Keratinocyte (primary cell): Measurements from ENCODE around the gene HAND1. TPM values are rescaled to one million over a fixed set of nuclear protein-coding genes. Genes with fewer than 3 reads are reported as not detected.

Experiments
- DNase-seq: peaks from one replicate; pipeline ENCODE4 v3.0.0-alpha.2; 2011; ENCODE audit warnings: low read depth, missing footprints, low spot score
- FAIRE-seq: peaks from 2 replicates; lab custom pipeline; 2011; peaks lifted over from hg19 to GRCh38; lab: Jason Lieb, UNC
- H2AFZ ChIP-seq: 2 replicates; pipeline ENCODE4 v1.6.0; 2012; ENCODE audit warnings: low read length, control low read depth, inconsistent platforms; ENCODE audit not compliant: control insufficient read depth
- H3K27ac ChIP-seq: 2 replicates; pipeline ENCODE4 v1.5.1; 2011; ENCODE audit warnings: low read length; ENCODE audit not compliant: control insufficient read depth, insufficient read depth
- H3K27me3 ChIP-seq: 3 replicates; pipeline ENCODE4 v1.6.0; 2011; ENCODE audit warnings: low read length; ENCODE audit not compliant: control insufficient read depth, insufficient read depth; ENCODE audit errors: extremely low read depth
- H3K36me3 ChIP-seq, 2 experiments: 2 replicates in 1 of 2; 3 replicates in 1 of 2; pipeline ENCODE4 v1.5.1; 2011; ENCODE audit warnings: low read length in 2 of 2, mild to moderate bottlenecking in 1 of 2; ENCODE audit not compliant: control insufficient read depth in 2 of 2, insufficient read depth in 2 of 2; ENCODE audit errors: extremely low read depth in 1 of 2
- H3K4me1 ChIP-seq: 3 replicates; pipeline ENCODE4 v1.5.1; 2011; ENCODE audit warnings: low read length; ENCODE audit not compliant: control insufficient read depth, insufficient read depth; ENCODE audit errors: extremely low read depth
- H3K4me2 ChIP-seq: 3 replicates; pipeline ENCODE4 v1.6.0; 2011; ENCODE audit warnings: low read depth, low read length; ENCODE audit not compliant: control insufficient read depth, insufficient read depth; ENCODE audit errors: extremely low read depth
- H3K4me3 ChIP-seq, 3 experiments: fragments of 200-600 bp in 1 of 3; sonication (generic) in 1 of 3; 2 replicates in 2 of 3; 3 replicates in 1 of 3; pipeline ENCODE4 v1.5.1; 2011 to 2016; ENCODE audit warnings: low read length in 3 of 3, mild to moderate bottlenecking in 3 of 3, control low read depth in 2 of 3, inconsistent platforms in 1 of 3, low read depth in 1 of 3, mixed read lengths in 1 of 3, mixed run types in 1 of 3, moderate library complexity in 1 of 3; ENCODE audit not compliant: control insufficient read depth in 2 of 3, insufficient read depth in 2 of 3; ENCODE audit errors: extremely low read depth in 1 of 3
- H3K79me2 ChIP-seq: 2 replicates; pipeline ENCODE4 v1.6.0; 2012; ENCODE audit warnings: low read length; ENCODE audit not compliant: control insufficient read depth, insufficient read depth
- H3K9ac ChIP-seq: 3 replicates; pipeline ENCODE4 v1.6.0; 2011; ENCODE audit warnings: low read length; ENCODE audit not compliant: control insufficient read depth, insufficient read depth; ENCODE audit errors: extremely low read depth
- H3K9me1 ChIP-seq: 3 replicates; pipeline ENCODE4 v1.6.0; 2011; ENCODE audit warnings: low read length; ENCODE audit not compliant: control insufficient read depth, insufficient read depth; ENCODE audit errors: extremely low read depth
- H3K9me3 ChIP-seq: 2 replicates; pipeline ENCODE4 v1.5.1; 2012; ENCODE audit warnings: low read depth, low read length; ENCODE audit not compliant: control insufficient read depth
- H4K20me1 ChIP-seq: 3 replicates; pipeline ENCODE4 v1.6.0; 2011; ENCODE audit warnings: low read length; ENCODE audit not compliant: control insufficient read depth, insufficient read depth; ENCODE audit errors: extremely low read depth
- CTCF ChIP-seq, 3 experiments: IDR thresholded peaks in 1 of 3; conservative IDR thresholded peaks in 1 of 3; optimal IDR thresholded peaks in 1 of 3; 2 replicates in 2 of 3; 3 replicates in 1 of 3; pipeline versions ENCODE3 to v1.5.1; 2011; ENCODE audit warnings: low read length in 3 of 3, mild to moderate bottlenecking in 3 of 3, moderate library complexity in 2 of 3, control low read depth in 1 of 3, inconsistent platforms in 1 of 3; ENCODE audit not compliant: insufficient read depth in 2 of 3; ENCODE audit errors: extremely low read depth in 1 of 3
- EZH2 ChIP-seq: IDR thresholded peaks from one replicate; pipeline ENCODE4 v1.6.1; 2012; ENCODE audit warnings: inconsistent platforms, mild to moderate bottlenecking, low read length, moderate library complexity
- dilution Hi-C: fragments of 300-500 bp; cut with MboI; formaldehyde crosslinking; loops from one replicate; pipeline ENCODE4 v1.7.0; 2020; ENCODE audit warnings: low sequenced_read_pairs; ENCODE audit not compliant: extremely low pct_ligation_motif_present
- polyA plus RNA-seq, 5 experiments: library from polyadenylated mRNA; depleted of rRNA in 3 of 5; stranded (reverse) in 3 of 5; stranded (forward) in 1 of 5; unstranded in 1 of 5; fragments of >200 nt; gene quantifications; 1 replicate in 1 of 5; 2 replicates in 3 of 5; 3 replicates in 1 of 5; pipeline versions ENCODE4 v1.2.1 to v1.2.3, GENCODE V29; 2011 to 2012; ENCODE audit warnings: missing spikeins in 2 of 5, low read depth in 1 of 5, low replicate concordance in 1 of 5

HAND1 gene
- polyA plus RNA-seq, 1 donor (not counting 4 experiments of a cell fraction or from before 2014, with no cell fraction given): not detected

- no peaks in the 10 kb centered on the region for H3K9me3 ChIP-seq
- no peaks in the 10 kb centered on the region for H4K20me1 ChIP-seq
- H3K4me1 ChIP-seq: no peaks in the 10 kb centered on the region
- H3K79me2 ChIP-seq: no peaks in the 10 kb centered on the region
- H3K9ac ChIP-seq: no peak overlapping the region
- no peak overlapping the region for H3K4me2 ChIP-seq
- H3K4me3 ChIP-seq: no peak overlapping the region
- no peak for TF ChIP-seq EZH2
- TF ChIP-seq CTCF (optimal IDR thresholded peaks at IDR 0.05 in 1 of 3, IDR thresholded peaks at IDR 0.05 in 1 of 3, conservative IDR thresholded peaks at IDR 0.05 in 1 of 3; ENCODE audit: extremely low read depth in 1 of 3, insufficient read depth in 2 of 3, low read length in 3 of 3): no peak
- no peaks in the 10 kb centered on the region for H3K27me3 ChIP-seq
- no peak overlapping the region for H3K27ac ChIP-seq
- FAIRE-seq (no peak), DNase-seq (no peak)
- peaks cover 5 to 9% of the 10 kb centered on the region in 2 experiments for H3K36me3 ChIP-seq
- dilution Hi-C loops: no loop called here
- H3K9me1 ChIP-seq: no peaks in the 10 kb centered on the region
- H2AFZ ChIP-seq: no peak overlapping the region
Observed at GRCh38 chr5:154435226-154435625, 42.8 kb downstream of the HAND1 start.

DNA sequence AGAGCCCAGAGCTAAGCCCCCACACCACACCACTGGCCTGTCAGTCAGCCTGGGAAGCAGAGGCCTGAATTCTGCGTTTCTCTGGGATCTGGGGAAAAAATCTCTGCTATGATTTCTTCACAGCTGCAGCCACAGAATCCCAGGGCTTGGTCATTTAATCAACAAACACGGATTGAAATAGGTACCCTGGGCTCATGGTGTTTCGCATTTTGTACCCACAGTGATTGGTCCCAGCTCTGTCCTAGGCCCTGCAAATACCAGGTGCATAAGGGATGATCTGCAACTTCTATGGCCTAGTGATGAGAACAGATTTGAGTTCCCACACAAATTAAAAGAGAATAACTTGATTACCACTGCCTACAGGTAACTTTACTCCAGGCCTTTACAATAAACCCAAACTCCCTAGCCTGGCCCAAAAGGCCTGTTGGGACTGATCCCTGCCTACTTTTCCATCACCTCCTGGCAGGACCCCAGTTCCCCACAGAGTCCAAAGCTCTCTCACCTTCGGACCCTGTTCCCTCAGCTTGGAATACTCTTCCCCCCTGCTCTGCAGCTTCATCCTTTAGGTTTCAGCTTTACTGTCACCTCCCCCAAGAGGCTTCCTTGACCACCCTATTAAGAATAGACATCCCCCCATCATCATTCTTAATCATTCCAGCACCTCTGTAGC lies 46.9 kb downstream of the HAND1 start:
- Histone ChIP-seq H3K4me3 (no peak overlapping the region), H3K9me3 (no peaks in the 10 kb centered on the region), H3K4me2 (no peak overlapping the region), H3K4me1 (no peaks in the 10 kb centered on the region), H2AFZ (no peak overlapping the region), H3K27ac (no peak overlapping the region), H3K79me2 (no peaks in the 10 kb centered on the region), H3K36me3 (peaks cover 0 to 1% of the 10 kb centered on the region in 2 experiments), H4K20me1 (no peaks in the 10 kb centered on the region), H3K27me3 (no peaks in the 10 kb centered on the region), H3K9ac (no peak overlapping the region), H3K9me1 (no peaks in the 10 kb centered on the region)
- FAIRE-seq (no peak), DNase-seq (no peak)
- TF ChIP-seq EZH2: no peak
- no peak for TF ChIP-seq CTCF (optimal IDR thresholded peaks at IDR 0.05 in 1 of 3, IDR thresholded peaks at IDR 0.05 in 1 of 3, conservative IDR thresholded peaks at IDR 0.05 in 1 of 3; ENCODE audit: extremely low read depth in 1 of 3, insufficient read depth in 2 of 3, low read length in 3 of 3)
- dilution Hi-C loops: no loop called here
